ENCODE data around the gene BANF2. TPM values are rescaled to one million over a fixed set of nuclear protein-coding genes. Genes with fewer than 3 reads are reported as not detected.

Gene BANF2
- total RNA-seq, result not detected in 2 replicates

GRCh38 chr20:17699931-17700351 lies at the start of gene BANF2:
Gene BANF2 (plus strand): TSS chr20:17699966. CDS start chr20:17725026, 25,060 bp downstream.

GRCh38 chr20:17682103-17682888 lies 17.5 kb upstream of the BANF2 start, which contains the start of gene RRBP1:
Gene RRBP1 (minus strand): TSS chr20:17682242. CDS start chr20:17660507, 21,735 bp downstream.

Other genes starting within 250 kb of the BANF2 start
- gene BFSP1, start 168.6 kb upstream of the BANF2 start, total RNA-seq, result 0.60 and 1.5 TPM in 2 replicates
- 234 and 418 TPM in 2 replicates for gene DSTN, start 129.9 kb upstream of the BANF2 start, total RNA-seq
- gene RRBP1, start 17.7 kb upstream of the BANF2 start, total RNA-seq, result 135 and 168 TPM in 2 replicates